Activated CD8-positive, alpha-beta memory T cell treated with anti-CD3 and anti-CD28 coated beads, Interleukin-2, amount 50 U/mL, for 1 hour (primary cell): ENCODE data around the gene MTURN.

ENCODE experiments used
- DNase-seq: peaks from one replicate; pipeline ENCODE4 v3.0.0-alpha.2; 2020; ENCODE audit errors: extremely low read depth

Gene MTURN

DNA sequence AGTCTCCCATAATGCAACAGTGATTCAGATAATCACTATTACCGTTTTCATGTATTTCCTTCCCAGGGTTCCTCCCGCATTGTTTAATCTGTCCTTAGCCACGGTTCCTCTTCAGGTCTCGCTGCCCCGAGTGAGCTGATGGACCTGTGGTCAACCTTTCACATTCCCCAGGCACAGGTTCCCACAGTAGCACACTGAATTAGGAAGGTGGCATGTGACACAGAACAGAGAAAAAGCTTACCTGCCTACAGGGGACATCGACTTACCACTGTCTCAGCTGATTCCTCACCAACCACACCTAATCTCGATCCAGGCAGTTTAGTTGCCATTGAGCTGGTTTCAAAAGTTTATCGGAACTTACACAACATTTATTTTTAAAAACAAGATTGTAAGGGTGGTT lies 72.2 kb downstream of the MTURN start:
- no peak for DNase-seq

DNA sequence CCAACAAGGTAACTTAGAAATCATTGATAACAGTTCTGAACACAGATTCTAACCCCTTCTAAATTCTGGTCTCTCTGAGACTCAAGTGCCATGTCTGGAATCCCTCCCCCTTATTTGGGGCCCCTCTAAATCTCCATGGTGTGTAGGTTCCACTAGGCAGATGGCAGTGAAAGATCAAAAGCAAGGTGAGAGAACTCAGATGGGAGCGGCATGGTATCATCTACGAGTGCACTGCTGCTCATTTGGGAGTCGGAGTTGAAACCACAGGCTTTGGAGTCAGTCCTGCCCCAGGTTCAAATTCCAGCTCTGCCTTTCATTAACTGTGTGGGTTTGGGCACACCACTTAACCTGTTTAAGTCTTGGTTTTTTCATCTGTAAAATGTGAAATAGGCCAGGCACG lies 72.6 kb downstream of the MTURN start:
- DNase-seq, result no peak

DNA sequence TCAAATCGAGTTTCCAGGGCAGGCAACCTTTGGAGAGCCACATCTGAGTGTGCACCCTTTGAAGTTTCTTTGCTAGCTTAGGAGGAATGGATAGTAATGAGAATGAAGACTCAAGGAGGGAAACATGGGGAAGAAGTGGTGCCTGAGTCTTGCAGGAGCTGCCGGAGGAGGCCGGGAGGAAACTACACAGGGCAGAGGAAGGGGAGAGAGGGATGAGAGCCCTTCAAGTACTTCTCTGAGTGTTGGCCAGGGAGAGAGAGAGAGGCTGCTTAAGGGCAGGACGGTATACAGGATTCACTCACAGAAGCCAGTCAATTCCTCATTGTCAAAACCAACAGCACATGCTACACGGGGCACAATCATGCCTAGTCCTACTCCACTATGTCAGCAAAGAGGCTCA lies 75.2 kb downstream of the MTURN start:
- no peak for DNase-seq
